COLO668 (cell line): ENCODE data around the gene RBM47.
"Not testable (repeated sequence)": the region's sequence is repeated elsewhere in the genome, so short reads cannot be mapped to it uniquely, and the experiment has no call there.

ENCODE experiments used
- DNase-seq: peaks from one replicate; lab custom pipeline; 2025; ENCODE audit not compliant: unreplicated experiment; lab: John Stamatoyannopoulos, UW

Gene RBM47

GRCh38 chr4:40629401-40630334, at the start of gene RBM47:
RBM47 (minus strand) TSS chr4:40629864; CDS start chr4:40438893, 190,971 bp downstream.
- peak; percentile 84 for DNase-seq

DNA sequence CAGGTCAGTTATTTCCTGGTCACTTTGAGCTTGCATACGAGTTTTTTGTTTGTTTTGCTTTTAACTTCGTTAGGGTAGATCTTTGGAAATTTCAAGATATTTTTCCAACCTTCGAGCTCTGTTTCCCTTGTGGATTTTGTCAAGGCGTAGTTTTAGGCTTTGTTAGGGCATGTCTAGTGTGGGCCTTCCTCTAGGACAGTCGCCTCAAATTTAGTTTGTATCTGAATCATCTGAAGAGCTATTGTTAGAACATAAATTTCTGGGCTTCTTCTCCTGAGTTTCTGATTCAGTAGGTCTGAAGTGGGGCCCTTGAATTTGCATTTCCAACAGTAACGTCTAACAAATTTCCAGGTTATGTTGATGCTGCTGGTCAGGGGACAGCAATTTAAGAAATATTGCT, 48.8 kb upstream of the RBM47 start:
- no peak for DNase-seq

DNA sequence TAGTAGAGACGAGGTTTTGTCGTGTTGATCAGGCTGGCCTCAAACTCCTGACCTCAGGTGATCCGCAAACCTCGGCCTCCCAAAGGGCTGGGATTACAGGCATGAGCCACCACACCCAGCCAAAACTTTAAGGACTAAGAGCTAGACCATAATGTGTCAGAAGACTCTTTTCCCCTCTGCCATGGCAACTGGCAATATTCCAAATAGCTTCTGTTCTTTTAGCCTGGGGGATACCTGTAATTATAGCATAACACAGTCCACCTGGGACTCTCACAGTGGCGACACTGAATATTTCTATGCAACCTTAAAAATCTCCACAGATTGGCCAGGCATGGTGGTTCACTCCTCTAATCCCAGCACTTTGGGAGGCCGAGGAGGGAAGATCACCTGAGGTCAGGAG, 45.5 kb upstream of the RBM47 start:
- DNase-seq, result no peak

DNA sequence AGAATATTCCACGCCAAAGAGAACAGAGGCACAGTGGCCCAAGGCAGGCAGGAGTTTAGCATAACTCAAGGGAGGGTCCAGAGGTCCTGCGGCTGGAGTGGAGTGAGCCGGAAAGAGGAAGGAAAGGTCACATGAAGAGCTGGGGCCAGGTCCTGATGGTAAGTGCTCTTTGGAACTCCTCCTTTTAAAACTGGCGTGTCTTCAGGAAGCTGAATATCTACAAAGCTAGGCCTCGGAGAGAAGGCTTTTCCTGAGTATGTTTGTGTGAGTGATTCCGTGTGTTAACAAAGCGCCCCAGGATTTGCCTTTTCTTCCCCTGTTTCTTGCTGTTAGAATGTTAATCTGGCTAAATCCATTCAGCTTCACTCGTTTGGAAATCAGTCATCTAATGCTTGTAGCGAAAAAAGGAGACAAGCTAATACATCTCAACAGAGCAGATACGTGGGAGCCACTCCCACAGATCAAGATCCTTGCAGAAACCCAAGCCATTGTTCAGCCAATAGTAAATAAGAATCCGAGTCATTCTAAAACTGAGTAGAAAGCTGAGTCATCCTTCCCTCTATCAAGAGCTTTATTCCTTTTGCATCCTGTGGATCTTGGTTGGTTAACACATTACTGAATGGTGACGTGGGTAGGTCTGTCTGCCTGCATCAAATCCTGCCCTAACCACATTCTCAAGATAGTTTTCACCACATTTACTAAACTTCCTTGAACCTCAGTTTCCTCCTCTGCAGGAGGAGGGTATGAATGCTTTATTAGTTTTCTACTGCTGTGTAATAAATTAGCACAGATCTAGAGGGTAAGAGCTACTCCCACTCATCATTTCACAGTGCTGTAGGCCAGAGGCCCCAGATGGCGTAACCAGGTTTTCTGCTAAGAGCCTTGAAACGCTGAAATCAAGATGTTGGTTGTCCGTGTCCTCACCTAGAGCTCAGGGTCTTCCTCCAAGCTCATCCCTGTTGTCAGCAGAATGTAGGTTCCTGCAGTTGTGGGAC, 43.2 kb upstream of the RBM47 start:
- DNase-seq, result no peak

DNA sequence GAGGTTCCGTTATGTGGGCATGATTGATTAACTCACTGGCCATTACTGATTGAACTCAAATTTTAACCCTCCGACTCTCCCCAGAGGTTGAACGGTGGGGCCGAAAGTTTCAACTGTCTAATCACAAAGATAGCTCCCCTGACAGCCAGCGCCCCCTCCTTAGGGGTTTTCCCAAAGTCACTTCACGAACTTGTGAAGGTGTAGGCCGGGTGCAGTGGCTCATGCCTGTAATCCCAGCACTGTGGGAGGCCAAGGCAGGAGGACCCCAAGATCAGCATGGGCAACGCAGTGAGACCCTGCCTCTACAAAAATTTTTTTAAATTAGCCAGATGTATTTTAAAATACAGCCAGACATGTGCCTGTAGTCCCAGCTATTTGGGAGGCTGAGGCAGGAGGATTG, 39.8 kb upstream of the RBM47 start:
- no peak for DNase-seq

DNA sequence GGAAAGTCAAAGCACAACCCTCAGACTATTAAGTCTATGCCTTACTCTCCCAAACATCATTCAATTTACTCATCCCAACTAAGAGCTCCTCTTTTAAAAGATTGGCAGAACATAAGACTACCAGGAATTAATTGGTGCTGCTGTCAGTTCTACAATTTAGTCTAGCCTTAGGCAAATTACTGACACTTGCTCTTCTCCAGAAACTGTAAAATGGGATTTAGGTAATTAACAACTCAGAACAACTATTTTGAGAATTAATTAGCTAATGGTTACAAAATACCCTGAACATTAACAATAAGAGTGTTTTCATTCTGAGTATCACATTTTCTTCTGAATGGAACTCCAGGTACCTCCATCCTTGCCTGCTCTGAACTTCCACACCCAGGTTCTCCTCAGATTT, 36.2 kb upstream of the RBM47 start:
- DNase-seq, result no peak

DNA sequence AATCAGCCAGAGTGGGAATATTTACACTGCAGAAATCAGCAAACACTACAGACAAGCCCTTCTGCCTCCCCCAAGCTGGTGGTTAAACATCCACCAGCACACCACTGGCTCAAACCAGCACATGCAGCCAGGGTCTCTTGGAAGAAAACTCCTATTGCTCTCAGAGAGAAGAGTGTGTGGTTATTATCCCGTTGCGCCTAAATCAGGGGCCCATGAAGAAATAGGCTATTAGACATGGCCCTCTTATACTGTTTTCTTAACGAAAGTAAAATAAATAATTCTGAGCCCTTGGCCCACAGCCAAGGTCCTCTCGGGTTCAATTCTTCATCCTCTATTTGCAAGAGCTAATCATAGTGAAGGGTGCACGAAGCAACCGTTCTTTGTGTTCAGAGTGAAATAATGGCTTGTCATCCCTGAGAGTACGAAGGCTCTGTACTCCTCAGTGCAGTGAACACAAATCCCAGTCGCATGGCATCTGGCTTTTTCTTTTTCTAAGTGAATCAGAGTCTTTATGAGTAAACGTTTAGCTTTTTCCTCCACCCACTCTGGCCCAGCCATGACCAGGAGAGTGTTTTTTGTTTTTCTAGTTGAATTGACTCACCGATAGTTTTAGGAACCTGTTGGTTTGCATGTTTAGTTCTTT, 33.4 kb upstream of the RBM47 start:
- peak; percentile 78 for DNase-seq

- DNase-seq, result no peak
Measured at GRCh38 chr4:40661803-40662202, 32.1 kb upstream of the RBM47 start.

DNA sequence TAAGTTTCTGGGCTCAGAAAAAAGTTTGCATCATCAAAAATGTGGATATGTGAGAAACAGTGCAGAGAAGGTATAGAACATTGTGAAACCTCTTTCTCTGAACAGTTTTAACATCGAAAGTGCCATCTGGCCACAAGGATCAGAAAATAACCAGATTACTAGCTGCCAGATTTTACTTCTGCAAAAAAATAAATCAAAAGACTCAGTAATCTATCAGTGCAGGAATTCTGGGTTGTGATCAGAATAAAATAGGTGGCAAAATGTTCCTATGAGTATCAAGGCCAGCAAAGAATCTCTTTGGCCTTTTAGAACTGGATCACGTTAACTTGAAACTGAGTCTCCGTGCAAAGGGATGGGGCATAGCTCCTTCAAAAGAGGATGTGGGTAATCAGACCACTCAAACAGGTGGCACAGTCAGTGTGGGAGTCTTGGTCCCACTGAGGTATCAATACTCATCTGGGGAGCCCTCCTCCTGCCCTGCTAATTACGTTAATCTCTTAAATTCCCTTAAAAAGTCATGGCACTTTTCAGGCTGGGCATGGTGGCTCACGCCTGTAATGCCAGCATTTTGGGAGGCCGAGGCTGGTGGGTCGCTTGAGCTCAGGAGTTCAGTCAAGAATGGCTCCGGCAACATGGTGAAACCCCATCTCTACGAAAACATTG, 26.7 kb upstream of the RBM47 start:
- no peak for DNase-seq

GRCh38 chr4:40651280-40651679, 21.6 kb upstream of the RBM47 start:
- no peak for DNase-seq

DNA sequence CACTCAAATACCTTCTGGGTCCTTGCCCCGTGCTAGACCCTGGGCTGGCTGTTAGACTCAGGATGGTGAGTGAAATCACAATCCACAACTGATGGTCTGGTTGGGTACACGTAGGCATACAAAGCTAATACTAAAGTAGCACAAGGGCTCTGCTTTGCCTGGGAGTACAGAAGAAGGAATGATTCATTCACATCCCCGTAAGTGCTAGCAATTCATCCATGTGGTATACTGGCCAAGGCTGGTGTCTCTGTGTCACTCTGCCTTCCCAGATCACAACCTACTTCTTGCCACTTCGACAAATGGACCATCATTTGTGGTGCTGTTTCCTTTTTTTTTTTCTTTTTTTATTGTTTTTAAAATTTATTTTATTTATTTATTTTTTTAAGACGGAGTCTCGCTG, 19.7 kb upstream of the RBM47 start:
- no peak for DNase-seq

- DNase-seq, result no peak
Measured at GRCh38 chr4:40648742-40649281, 19.1 kb upstream of the RBM47 start.

GRCh38 chr4:40648131-40648530, 18.5 kb upstream of the RBM47 start:
- DNase-seq, result no peak

DNA sequence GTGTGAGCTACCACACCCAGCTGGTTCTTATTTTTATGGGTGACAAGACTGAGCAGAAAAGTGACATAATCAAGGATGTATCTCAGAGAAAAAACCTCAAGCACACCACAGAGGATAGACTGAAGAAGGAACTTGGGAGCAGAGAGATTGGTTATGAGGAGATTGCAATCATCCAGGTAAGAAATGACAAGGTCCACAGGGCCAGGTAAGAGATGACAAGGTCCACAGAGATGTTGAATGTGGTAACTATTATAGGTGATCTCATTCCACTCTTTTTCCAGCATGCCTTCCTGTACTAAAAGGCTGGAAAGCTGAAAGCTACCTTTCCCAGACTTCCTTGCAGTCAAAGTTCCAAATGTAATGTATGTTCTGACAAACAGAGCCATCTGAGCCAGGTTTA, 15.9 kb upstream of the RBM47 start:
- DNase-seq, result no peak

GRCh38 chr4:40632080-40632479, 2.4 kb upstream of the RBM47 start:
- no peak for DNase-seq

DNA sequence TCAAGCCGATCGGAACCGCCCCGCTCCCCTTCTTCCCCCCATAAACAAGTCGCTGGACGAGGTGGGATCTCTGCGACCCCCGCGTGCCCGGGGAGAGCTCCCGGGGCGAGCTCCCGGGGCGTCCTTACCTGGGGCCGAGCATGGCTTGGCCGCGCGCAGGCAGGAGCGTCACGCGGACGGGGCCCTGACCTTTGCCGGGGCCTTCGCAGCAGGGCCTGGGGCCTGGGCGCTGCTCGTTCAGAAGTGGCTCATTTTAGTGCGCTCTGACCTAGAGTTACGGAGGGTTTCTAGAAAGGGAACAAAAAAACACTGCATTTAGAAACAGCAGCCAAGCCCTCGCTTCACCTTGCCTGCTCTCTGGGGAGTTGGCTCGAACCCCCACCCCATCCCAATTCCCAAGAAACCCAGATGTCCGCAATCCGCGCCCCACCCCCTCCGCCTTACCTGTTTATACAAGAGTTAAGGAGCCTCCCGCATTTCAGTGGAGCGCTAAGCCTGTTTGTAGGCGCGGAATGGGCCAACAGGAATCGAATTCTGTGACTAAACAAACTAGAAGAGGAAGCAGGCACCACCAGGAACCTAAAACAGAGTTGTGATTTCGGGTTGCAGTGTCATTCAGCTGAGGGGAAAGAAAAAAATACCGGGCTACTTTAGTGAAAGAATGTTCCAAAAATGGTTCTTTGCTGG, 814 bp upstream of the RBM47 start:
- peak; percentile 61 for DNase-seq

- DNase-seq, result no peak
Measured at GRCh38 chr4:40628888-40629287, 776 bp downstream of the RBM47 start.

DNA sequence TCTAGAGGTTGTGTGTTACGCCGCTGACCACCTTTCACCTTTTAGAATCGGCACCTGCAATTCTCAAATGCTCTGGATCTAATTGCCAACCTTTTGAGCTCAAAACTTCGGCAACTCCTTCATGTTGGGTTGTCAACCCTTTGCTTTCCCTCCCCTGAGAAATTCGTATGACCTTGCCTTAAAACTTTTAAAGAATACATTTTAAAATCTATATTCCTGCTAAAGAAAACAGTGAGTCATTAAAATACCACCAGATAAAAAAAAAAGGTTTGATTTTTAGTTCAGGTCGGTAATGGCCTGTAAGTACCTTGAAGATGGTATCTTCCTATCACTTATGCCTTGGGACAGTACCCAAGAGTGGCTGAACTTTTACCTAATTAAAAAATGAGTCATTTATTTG, 1.3 kb downstream of the RBM47 start:
- not testable (repeated sequence) for DNase-seq

GRCh38 chr4:40627540-40627939, 2.1 kb downstream of the RBM47 start:
- no peak for DNase-seq
